Heart left ventricle (tissue), 13 donors: ENCODE measurements around the gene F2R.

Source experiments
- CTCF ChIP-seq, 12 donors: fragments of 200-600 bp; sonication (generic) in 4 of 12; IDR thresholded peaks; one replicate each; pipeline versions ENCODE4 v1.5.0 to v1.8.0; 2018 to 2022; ENCODE audit warnings: antibody characterized with exemption in 12 of 12, mild to moderate bottlenecking in 5 of 12
- POLR2A ChIP-seq, 2 donors: fragments of 450-650 bp; IDR thresholded peaks; one replicate each; pipeline ENCODE4 v1.6.1; 2017; ENCODE audit warnings: antibody characterized with exemption in 2 of 2, mild to moderate bottlenecking in 2 of 2, moderate library complexity in 2 of 2
- donor health status: ischemic (EF 13 %, LVEDD 7.1; RV severe dilation, severe dysfunction).
- donor health status: DM: no; HTN: yes; CAD: no.
- donor health status: DM: no; HTN: no; CAD: no.
- donor health status: ischemic (EF 25% LVEDD 6.9; RV normal size, moderate dysfunction).
- donor health status: ischemic (EF 25% LVEDD 5.7; RV mildly dilated, moderate dysfunction).
- donor health status: ischemic (EF 35%, LVEDD 5.7; RV mildly dilated, moderate dysfunction).
- donor health status: nonischemic (EF 11% LVEDD 7.7; RV severe dilation, severe dysfunction).
- donor health status: DM: yes; HTN: yes; CAD: no.
- donor health status: PGD.
- donor health status: ischemic (EF 29% LVEDD 5.4; RV normal size, mild dysfunction).
- donor health status: nonischemic (EF 23%, LVEDD 6.1; RV moderate dilation, normal function).

- TF ChIP-seq CTCF (IDR thresholded peaks at IDR 0.05) (no peak), POLR2A (IDR thresholded peaks at IDR 0.05) (no peak)
Observed at GRCh38 chr5:76694317-76694716, 21.6 kb upstream of the F2R start.
